Mesendoderm (in vitro differentiated cells): ENCODE data around the gene CORO1C.
"Not testable (repeated sequence)": the region's sequence is repeated elsewhere in the genome, so short reads cannot be mapped to it uniquely, and the experiment has no call there.

ENCODE experiments used
- DNase-seq: peaks from one replicate; pipeline ENCODE4 v3.0.0; 2013
- H2AK5ac ChIP-seq: 2 replicates; pipeline ENCODE4 v1.6.1; 2013; ENCODE audit warnings: low read length, inconsistent platforms
- H2BK120ac ChIP-seq: 2 replicates; pipeline ENCODE4 v1.6.1; 2013; ENCODE audit warnings: low read depth, mild to moderate bottlenecking, low read length, moderate library complexity, mixed read lengths
- H2BK15ac ChIP-seq: replicated peaks from 2 replicates; pipeline ENCODE4 v1.6.1; 2013; ENCODE audit warnings: low read depth, mild to moderate bottlenecking, moderate library complexity
- H2BK5ac ChIP-seq: 2 replicates; pipeline ENCODE4 v1.6.1; 2013; ENCODE audit warnings: low read length, inconsistent platforms
- H3K18ac ChIP-seq: 2 replicates; pipeline ENCODE4 v1.6.1; 2013; ENCODE audit warnings: mild to moderate bottlenecking, low read length, mixed read lengths
- H3K23ac ChIP-seq: one replicate; pipeline ENCODE4 v1.6.1; 2013; ENCODE audit warnings: low read length
- H3K27ac ChIP-seq: 2 replicates; pipeline ENCODE4 v1.5.1; 2013; ENCODE audit warnings: low read depth, mild to moderate bottlenecking, inconsistent platforms, low read length, moderate library complexity
- H3K27me3 ChIP-seq: 2 replicates; pipeline ENCODE4 v1.6.1; 2013; ENCODE audit warnings: low read length, control low read depth, mild to moderate bottlenecking, inconsistent platforms; ENCODE audit not compliant: insufficient read depth, poor library complexity
- H3K36me3 ChIP-seq: 2 replicates; pipeline ENCODE4 v1.6.1; 2013; ENCODE audit warnings: low read length, inconsistent platforms; ENCODE audit not compliant: control insufficient read depth, insufficient read depth
- H3K4ac ChIP-seq: one replicate; pipeline ENCODE4 v1.6.1; 2013; ENCODE audit warnings: low read depth, mild to moderate bottlenecking, low read length, moderate library complexity
- H3K4me1 ChIP-seq: 2 replicates; pipeline ENCODE4 v1.6.1; 2013; ENCODE audit warnings: low read depth, low read length, inconsistent platforms; ENCODE audit not compliant: control insufficient read depth
- H3K4me2 ChIP-seq: 2 replicates; pipeline ENCODE4 v1.6.1; 2013; ENCODE audit warnings: low read length
- H3K4me3 ChIP-seq: 2 replicates; pipeline ENCODE4 v1.5.1; 2013; ENCODE audit warnings: mild to moderate bottlenecking, low read length
- H3K56ac ChIP-seq: one replicate; pipeline ENCODE4 v1.6.1; 2013; ENCODE audit warnings: low read length
- H3K79me1 ChIP-seq: 2 replicates; pipeline ENCODE4 v1.6.1; 2013; ENCODE audit warnings: low read length, inconsistent platforms
- H3K79me2 ChIP-seq: 2 replicates; pipeline ENCODE4 v1.6.1; 2013; ENCODE audit warnings: mild to moderate bottlenecking, low read length; ENCODE audit not compliant: control insufficient read depth, insufficient read depth
- H3K9ac ChIP-seq: 2 replicates; pipeline ENCODE4 v1.6.1; 2013; ENCODE audit warnings: low read length, inconsistent platforms
- H4K5ac ChIP-seq: one replicate; pipeline ENCODE4 v1.6.1; 2013; ENCODE audit warnings: low read length
- H4K8ac ChIP-seq: one replicate; pipeline ENCODE4 v1.6.1; 2013; ENCODE audit warnings: low read depth, mild to moderate bottlenecking, control low read depth, low read length, moderate library complexity
- WGBS: extraction: QIAGEN DNeasy Blood & Tissue Kit; methylation state at CpG from one replicate; pipeline ENCODE4 v1.1.7; 2013; ENCODE audit warnings: low lambda C conversion rate, missing lambda C conversion rate; ENCODE audit not compliant: insufficient coverage; ENCODE audit errors: extremely low coverage; 5-methylcytosine and 5-hydroxymethylcytosine counted together

CORO1C gene

GRCh38 chr12:108655812-108656175, 75.5 kb downstream of the CORO1C start:
- not testable (repeated sequence) for H3K18ac ChIP-seq, H4K8ac ChIP-seq, H2BK120ac ChIP-seq, H2BK5ac ChIP-seq, H3K4me2 ChIP-seq, H2AK5ac ChIP-seq, H3K4me3 ChIP-seq, H3K27ac ChIP-seq, H3K56ac ChIP-seq, H3K23ac ChIP-seq, H3K79me1 ChIP-seq, H3K4ac ChIP-seq, H4K5ac ChIP-seq, H3K79me2 ChIP-seq, H2BK15ac ChIP-seq, H3K4me1 ChIP-seq, H3K9ac ChIP-seq, DNase-seq, H3K27me3 ChIP-seq
- H3K36me3 ChIP-seq, result peaks cover 10% of the 10 kb centered on the region
- no CpG with 5 or more reads among the region's 28 CpGs for WGBS

DNA sequence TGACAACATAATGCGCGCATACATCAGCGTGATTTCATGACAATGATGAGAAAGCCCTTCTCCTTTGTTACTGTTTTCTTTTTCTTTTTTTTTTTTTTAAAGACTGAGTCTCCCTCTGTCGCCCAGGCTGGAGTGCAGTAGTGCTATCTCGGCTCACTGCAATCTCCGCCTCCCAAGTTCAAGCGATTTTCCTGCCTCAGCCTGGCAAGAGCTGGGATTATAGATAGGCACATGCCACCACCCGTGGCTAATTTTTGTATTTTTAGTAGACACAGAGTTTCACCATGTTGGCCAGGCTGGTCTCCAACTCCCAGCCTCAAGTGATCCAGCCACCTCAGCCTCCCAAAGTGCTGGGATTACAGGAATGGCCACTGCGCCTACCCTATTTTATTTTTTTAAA, 76.7 kb downstream of the CORO1C start:
- not testable (repeated sequence) for H3K56ac ChIP-seq, H3K23ac ChIP-seq, DNase-seq, H3K4ac ChIP-seq, H2AK5ac ChIP-seq, H4K8ac ChIP-seq, H4K5ac ChIP-seq, H3K4me2 ChIP-seq, H2BK120ac ChIP-seq, H3K18ac ChIP-seq, H3K27me3 ChIP-seq, H3K79me1 ChIP-seq, H2BK5ac ChIP-seq, H3K9ac ChIP-seq, H3K27ac ChIP-seq, H3K4me1 ChIP-seq, H2BK15ac ChIP-seq, H3K4me3 ChIP-seq, H3K79me2 ChIP-seq
- no CpG with 5 or more reads among the region's 9 CpGs for WGBS
- peaks cover 10% of the 10 kb centered on the region for H3K36me3 ChIP-seq

DNA sequence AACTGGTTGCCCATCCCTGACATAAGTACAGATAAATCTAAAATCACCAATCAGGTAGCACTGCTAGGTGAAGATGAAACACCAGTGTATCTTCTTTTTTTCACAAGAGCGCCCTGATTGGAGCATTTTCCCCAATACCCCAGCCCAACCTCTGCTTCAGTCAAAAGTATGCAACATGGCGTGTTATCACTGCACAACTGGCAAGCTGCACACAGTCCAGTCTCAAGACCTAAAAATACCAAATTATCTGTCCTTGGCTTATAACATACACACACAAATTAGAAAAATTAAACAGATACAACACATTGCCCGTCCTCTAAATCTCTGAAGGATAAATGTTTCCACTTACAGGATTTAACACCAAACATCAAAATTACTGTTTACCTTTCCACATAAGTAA, 77.4 kb downstream of the CORO1C start:
- Histone ChIP-seq H3K4me3 (no peak overlapping the region), H2BK5ac (no peak overlapping the region), H3K9ac (no peak overlapping the region), H4K5ac (no peak overlapping the region), H4K8ac (no peak overlapping the region), H2AK5ac (no peak overlapping the region), H3K18ac (no peak overlapping the region), H3K27me3 (no peaks in the 10 kb centered on the region), H3K23ac (no peak overlapping the region), H3K4me2 (no peak overlapping the region), H3K79me2 (no peaks in the 10 kb centered on the region), H3K4ac (no peak overlapping the region), H3K4me1 (no peaks in the 10 kb centered on the region), H3K79me1 (no peaks in the 10 kb centered on the region), H3K36me3 (peaks cover 12% of the 10 kb centered on the region), H3K56ac (no peak overlapping the region), H3K27ac (no peak overlapping the region), H2BK15ac (no peak overlapping the region), H2BK120ac (no peak overlapping the region)
- WGBS, result no CpG with 5 or more reads among the region's 3 CpGs
- no peak for DNase-seq

DNA sequence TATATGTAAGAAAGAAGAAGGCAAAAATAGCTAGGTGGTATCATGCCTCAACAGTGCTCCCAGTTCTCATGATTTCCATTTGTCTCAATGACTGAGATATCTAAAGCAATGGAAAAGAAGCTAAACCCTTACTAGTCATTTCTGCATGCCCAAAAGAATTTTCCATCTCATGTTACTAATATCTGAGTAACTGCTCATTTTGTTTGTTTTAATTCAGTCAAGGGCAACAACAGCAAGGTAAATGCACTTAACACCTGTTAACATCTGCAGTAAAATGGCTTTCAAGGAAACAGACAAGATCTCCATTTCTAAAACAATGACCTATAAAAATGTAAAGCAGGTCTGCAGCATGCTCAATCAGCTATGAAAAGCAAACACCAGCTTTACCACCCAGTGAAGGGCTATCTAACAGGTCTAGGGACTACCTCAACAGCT, 78.2 kb downstream of the CORO1C start:
- Histone ChIP-seq H3K27ac (no peak overlapping the region), H3K4me3 (no peak overlapping the region), H3K27me3 (no peaks in the 10 kb centered on the region), H3K9ac (no peak overlapping the region), H3K79me1 (no peaks in the 10 kb centered on the region), H3K18ac (no peak overlapping the region), H2BK5ac (no peak overlapping the region), H4K5ac (no peak overlapping the region), H2BK120ac (no peak overlapping the region), H3K4me2 (no peak overlapping the region), H3K79me2 (no peaks in the 10 kb centered on the region), H3K56ac (no peak overlapping the region), H3K4me1 (no peaks in the 10 kb centered on the region), H2AK5ac (no peak overlapping the region), H2BK15ac (no peak overlapping the region), H3K23ac (no peak overlapping the region), H4K8ac (no peak overlapping the region), H3K4ac (no peak overlapping the region), H3K36me3 (peaks cover 15% of the 10 kb centered on the region)
- no peak for DNase-seq

DNA sequence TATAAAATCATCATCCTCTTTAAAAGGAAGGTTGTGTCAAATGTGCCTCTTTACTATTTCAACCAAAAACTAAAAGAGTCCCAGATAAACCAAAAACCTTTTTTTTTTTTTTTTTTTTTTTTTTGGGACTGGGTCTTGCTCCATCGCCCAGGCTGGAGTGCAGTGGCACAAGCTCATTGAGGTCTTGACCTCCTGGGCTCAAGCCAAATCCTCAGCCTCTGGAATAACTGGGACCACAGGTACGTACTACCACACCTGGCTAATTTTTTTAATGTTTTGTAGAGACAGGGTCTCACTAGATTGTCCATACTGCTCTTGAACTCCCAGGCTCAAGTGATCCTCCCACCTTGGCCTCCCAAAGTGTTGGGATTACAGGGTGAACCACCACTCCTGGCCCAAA, 81.2 kb downstream of the CORO1C start:
- no peaks in the 10 kb centered on the region for H3K79me1 ChIP-seq
- H4K5ac ChIP-seq, result no peak overlapping the region
- H4K8ac ChIP-seq, result no peak overlapping the region
- H2AK5ac ChIP-seq, result no peak overlapping the region
- H2BK120ac ChIP-seq, result no peak overlapping the region
- H3K23ac ChIP-seq, result no peak overlapping the region
- no peaks in the 10 kb centered on the region for H3K27me3 ChIP-seq
- no peak for DNase-seq
- H3K79me2 ChIP-seq, result no peaks in the 10 kb centered on the region
- no peak overlapping the region for H3K56ac ChIP-seq
- no peak overlapping the region for H3K9ac ChIP-seq
- WGBS, result no CpG with 5 or more reads among the region's 2 CpGs
- H3K4me2 ChIP-seq, result no peak overlapping the region
- peaks cover 9% of the 10 kb centered on the region for H3K36me3 ChIP-seq
- H2BK15ac ChIP-seq, result no peak overlapping the region
- no peak overlapping the region for H3K4ac ChIP-seq
- no peak overlapping the region for H2BK5ac ChIP-seq
- H3K18ac ChIP-seq, result no peak overlapping the region
- H3K4me1 ChIP-seq, result no peaks in the 10 kb centered on the region
- H3K27ac ChIP-seq, result no peak overlapping the region
- no peak overlapping the region for H3K4me3 ChIP-seq

GRCh38 chr12:108649669-108650068, 81.6 kb downstream of the CORO1C start:
- Histone ChIP-seq H3K36me3 (peaks cover 9% of the 10 kb centered on the region), H2AK5ac (no peak overlapping the region), H3K27me3 (no peaks in the 10 kb centered on the region), H4K8ac (no peak overlapping the region), H4K5ac (no peak overlapping the region), H3K79me2 (no peaks in the 10 kb centered on the region), H3K27ac (no peak overlapping the region), H3K4me1 (no peaks in the 10 kb centered on the region), H3K79me1 (no peaks in the 10 kb centered on the region), H2BK15ac (no peak overlapping the region), H3K4me3 (no peak overlapping the region), H3K4ac (no peak overlapping the region), H3K9ac (no peak overlapping the region), H2BK5ac (no peak overlapping the region), H3K23ac (no peak overlapping the region), H3K18ac (no peak overlapping the region), H2BK120ac (no peak overlapping the region), H3K56ac (no peak overlapping the region), H3K4me2 (no peak overlapping the region)
- DNase-seq, result no peak
- WGBS, result no CpG with 5 or more reads among the region's 4 CpGs
